Stimulated activated naive CD8-positive, alpha-beta T cell treated with anti-CD3 and anti-CD28 coated beads, Interleukin-15, Interleukin-2, amounts not matched to agents 100 U/mL and 50 U/mL, for 24 hours (primary cell): ENCODE results near the gene TERC.
A peak's percentile ranks its signal among the peaks of the same experiment; 100 is the strongest.
"Not testable (repeated sequence)": the region's sequence is repeated elsewhere in the genome, so short reads cannot be mapped to it uniquely, and the experiment has no call there.

Experiments
- ATAC-seq: fragments of 150-1000 bp; cut with Tn5 transposase; one replicate; pipeline ENCODE4 v1.10.0; 2021
- DNase-seq: peaks from one replicate; pipeline ENCODE4 v3.0.0; 2021

The TERC gene

GRCh38 chr3:169771497-169772304 is 6.8 kb upstream of the TERC start:
- ATAC-seq (peak; percentile 14), DNase-seq (peak; percentile 58)

GRCh38 chr3:169769287-169770181 is 4.7 kb upstream of the TERC start, which contains the start of gene ACTRT3:
TSS of gene ACTRT3 (minus strand) at chr3:169769561. CDS start at chr3:169769520, 41 bp downstream.
- DNase-seq (peak; percentile 75), ATAC-seq (peak; percentile 25)

GRCh38 chr3:169764312-169764881 is 463 bp downstream of the TERC start:
- DNase-seq (peak; percentile 69), ATAC-seq (peak; percentile 34)

- no peak for ATAC-seq
- no peak for DNase-seq
These were observed 4.4 kb downstream of the TERC start for GRCh38 chr3:169760479-169760878.

DNA sequence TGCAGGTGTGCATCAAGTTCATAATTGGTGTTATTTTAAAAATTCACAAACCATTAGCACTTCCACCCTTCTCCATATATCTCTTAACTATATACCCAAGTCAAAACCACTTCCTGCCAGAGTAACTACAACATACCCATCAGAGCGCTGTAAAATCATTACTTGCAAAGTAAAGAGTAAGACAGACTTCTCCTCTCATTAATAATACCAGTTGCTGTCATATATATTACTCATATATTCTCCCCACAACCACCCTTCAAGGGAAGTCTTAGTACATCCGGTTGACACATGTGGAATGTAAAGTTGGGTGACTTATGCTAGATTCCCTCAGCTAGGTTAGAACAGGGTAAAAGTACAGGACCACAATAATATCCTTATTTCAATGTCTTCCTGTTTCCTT is 5.6 kb downstream of the TERC start:
- ATAC-seq (peak; percentile 91), DNase-seq (no peak)

GRCh38 chr3:169758359-169758994 is 6.4 kb downstream of the TERC start:
- DNase-seq (no peak), ATAC-seq (no peak)

GRCh38 chr3:169755488-169755887 is 9.4 kb downstream of the TERC start:
- ATAC-seq (no peak), DNase-seq (no peak)

DNA sequence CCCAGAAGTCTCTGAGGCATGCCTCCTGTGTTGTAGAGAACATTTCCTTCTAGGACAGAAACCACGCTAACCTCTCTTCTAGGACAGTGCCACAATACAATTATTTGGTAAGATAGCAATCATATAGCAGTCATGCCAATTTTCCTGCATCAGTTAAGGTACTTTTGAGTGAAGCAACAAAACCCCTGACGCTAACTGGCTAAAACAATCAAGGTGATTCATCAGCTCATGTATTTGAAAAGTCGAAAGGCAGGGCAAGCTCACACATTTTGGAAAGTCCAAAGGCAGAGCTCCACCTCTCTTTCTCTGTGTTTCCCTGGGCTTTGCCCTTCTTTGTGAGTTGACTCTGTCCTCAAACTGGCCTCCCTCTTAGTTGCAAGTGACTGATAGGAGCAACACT is 10.1 kb downstream of the TERC start:
- no peak for ATAC-seq
- no peak for DNase-seq

DNA sequence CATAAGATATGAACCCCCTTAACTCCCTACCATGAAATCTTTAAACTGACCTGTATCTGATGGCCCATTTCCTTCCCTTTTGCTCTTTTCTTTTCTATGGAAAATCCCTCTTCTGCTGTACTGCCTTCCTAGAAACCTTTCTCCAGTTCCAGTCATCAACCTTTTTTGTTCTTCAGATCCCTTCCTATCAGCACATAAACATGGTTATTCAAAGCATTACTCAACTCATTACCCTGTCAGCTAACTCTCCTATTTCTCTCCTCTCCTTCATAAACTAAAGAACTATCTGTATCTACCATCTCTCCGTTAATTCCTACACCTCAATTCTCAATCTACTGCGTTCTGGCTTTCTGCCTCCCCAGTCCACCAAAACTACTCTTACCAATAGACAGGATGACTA is 13.0 kb downstream of the TERC start:
- ATAC-seq (no peak), DNase-seq (no peak)

- DNase-seq (no peak), ATAC-seq (no peak)
These were observed 14.2 kb downstream of the TERC start for GRCh38 chr3:169750665-169751064.

GRCh38 chr3:169748670-169749069 is 16.2 kb downstream of the TERC start:
- ATAC-seq (peak; percentile 19), DNase-seq (no peak)

DNA sequence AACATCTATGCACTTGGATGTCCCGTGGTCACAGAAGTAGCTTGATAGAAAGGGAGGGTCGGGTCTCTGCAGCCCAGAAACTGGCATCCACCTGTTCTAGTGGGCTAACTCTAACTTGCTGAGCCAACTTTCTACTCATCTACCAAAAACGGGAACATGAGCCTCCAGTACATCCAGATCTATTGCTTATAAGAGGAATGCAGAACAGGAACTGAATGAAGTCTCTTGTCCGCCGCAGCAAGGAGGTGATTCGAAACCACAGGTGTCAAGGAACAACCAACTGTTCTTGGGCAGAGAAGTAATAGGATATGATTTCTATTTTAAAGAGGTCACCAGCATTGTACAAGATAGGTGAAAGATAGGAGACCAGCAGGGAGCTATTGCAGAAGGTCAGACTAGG is 17.9 kb downstream of the TERC start:
- ATAC-seq (no peak), DNase-seq (no peak)

GRCh38 chr3:169744366-169745054 is 20.4 kb downstream of the TERC start:
- DNase-seq: no peak
- no peak for ATAC-seq

DNA sequence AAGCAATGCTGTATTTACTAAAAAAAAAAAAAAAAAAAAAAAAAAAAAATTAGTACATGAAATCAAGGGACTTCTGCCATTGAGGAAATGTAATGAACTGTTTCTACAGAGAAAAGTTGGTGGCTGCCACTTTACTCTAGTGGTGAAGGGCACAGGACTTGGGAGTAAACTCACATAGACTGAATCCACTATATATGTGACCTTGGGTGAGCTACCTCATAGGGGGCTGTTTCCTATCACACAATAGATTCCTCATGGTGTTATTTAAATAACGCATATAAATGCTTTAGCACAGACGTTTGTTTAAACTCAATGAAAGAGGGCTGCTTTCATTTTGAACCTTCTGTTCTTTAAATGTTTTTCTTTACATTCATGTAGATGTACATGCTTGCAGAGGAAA is 25.8 kb downstream of the TERC start:
- DNase-seq (no peak), ATAC-seq (no peak)

- DNase-seq, ATAC-seq: not testable (repeated sequence)
These were observed 33.0 kb downstream of the TERC start for GRCh38 chr3:169731857-169732256.

- DNase-seq (no peak), ATAC-seq (no peak)
These were observed 42.1 kb downstream of the TERC start for GRCh38 chr3:169722724-169723123.

- ATAC-seq, DNase-seq: not testable (repeated sequence)
These were observed 46.4 kb downstream of the TERC start for GRCh38 chr3:169718415-169718814.
